ENCODE data around the gene A1CF. TPM values are rescaled to one million over a fixed set of nuclear protein-coding genes. Genes with fewer than 3 reads are reported as not detected.
"Not testable (repeated sequence)": the region's sequence is repeated elsewhere in the genome, so short reads cannot be mapped to it uniquely, and the experiment has no call there.

A1CF gene
- total RNA-seq, 1 experiment from 2014 or later, result not detected

DNA sequence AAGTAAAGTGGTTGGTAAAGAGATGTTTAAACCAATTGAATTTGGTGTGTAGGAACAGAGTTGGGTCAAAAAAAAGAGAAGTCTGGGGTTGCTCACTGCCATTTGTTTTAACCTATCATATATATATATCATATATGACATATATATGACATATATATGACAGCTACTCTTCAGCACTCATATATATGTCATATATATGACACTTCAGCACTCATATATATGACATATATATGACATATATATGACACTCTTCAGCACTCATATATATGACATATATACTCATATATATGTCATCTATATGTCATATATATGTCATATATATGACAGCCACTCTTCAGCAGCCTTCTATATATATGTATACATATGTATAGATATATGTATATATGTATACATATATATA, 8.9 kb upstream of the A1CF start:
- DNase-seq (ENCODE audit: low read depth in 1 of 2, low spot score in 2 of 2), result no peak
- no peak overlapping the region for H3K4me3 ChIP-seq
- 0 out of 2 replicates have a peak, but pooled peaks cover 4% of the 10 kb centered on the region for H3K27me3 ChIP-seq (replicated peaks)
- H3K27ac ChIP-seq, result no peak overlapping the region
- H3K9me3 ChIP-seq (replicated peaks), result no peaks in the 10 kb centered on the region
- no peaks in the 10 kb centered on the region for H3K36me3 ChIP-seq
- H3K4me1 ChIP-seq (replicated peaks), result no peaks in the 10 kb centered on the region

DNA sequence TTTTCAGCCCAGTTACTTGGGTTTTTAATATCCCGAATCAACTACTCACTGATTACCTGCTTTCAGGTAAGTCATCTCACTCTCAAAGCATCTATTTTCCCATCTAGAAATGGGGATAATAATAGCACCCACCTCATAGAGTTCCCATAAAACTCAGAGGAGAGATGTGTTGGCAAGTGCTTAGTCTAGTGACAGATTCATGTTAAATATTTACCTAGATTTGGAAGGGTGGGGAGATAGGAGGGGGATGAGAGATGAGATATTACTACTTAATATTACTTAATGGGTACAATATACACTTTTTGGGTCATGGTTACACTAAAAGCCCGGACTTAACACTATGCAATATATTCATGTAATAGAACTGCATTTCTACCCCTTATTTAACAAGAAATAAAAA, 7.0 kb upstream of the A1CF start:
- no peaks in the 10 kb centered on the region for H3K9me3 ChIP-seq (replicated peaks)
- H3K27me3 ChIP-seq (replicated peaks), result 0 out of 2 replicates have a peak, but pooled peaks cover 4% of the 10 kb centered on the region
- H3K4me1 ChIP-seq (replicated peaks), result no peaks in the 10 kb centered on the region
- H3K36me3 ChIP-seq, result no peaks in the 10 kb centered on the region
- no peak overlapping the region for H3K4me3 ChIP-seq
- DNase-seq (ENCODE audit: low read depth in 1 of 2, low spot score in 2 of 2), result no peak
- no peak overlapping the region for H3K27ac ChIP-seq

DNA sequence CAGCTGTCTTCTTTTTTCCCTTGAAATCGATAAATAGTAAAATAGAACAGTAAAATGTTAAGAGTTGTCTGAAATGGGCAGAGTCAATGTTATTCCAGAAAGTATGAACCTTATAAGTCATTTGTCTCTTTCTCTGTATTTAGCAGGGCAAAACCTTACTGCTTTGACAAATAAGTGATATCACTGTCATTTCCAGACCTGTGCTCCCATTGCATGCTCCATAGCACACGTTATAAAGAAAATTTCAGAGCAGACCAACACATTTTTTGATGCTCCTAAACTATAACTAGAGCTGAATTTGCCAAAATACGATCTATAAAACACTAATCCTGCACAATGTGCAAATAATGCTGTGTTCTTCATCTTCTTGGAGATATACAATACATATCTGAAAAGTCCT, 1.1 kb downstream of the A1CF start:
- no peaks in the 10 kb centered on the region for H3K36me3 ChIP-seq
- no peak overlapping the region for H3K27ac ChIP-seq
- peaks cover 3% of the 10 kb centered on the region; the same call in 1 of the 2 replicates for H3K27me3 ChIP-seq (replicated peaks)
- H3K4me1 ChIP-seq (replicated peaks), result no peaks in the 10 kb centered on the region
- no peaks in the 10 kb centered on the region for H3K9me3 ChIP-seq (replicated peaks)
- H3K4me3 ChIP-seq, result no peak overlapping the region
- DNase-seq (ENCODE audit: low read depth in 1 of 2, low spot score in 2 of 2), result no peak

DNA sequence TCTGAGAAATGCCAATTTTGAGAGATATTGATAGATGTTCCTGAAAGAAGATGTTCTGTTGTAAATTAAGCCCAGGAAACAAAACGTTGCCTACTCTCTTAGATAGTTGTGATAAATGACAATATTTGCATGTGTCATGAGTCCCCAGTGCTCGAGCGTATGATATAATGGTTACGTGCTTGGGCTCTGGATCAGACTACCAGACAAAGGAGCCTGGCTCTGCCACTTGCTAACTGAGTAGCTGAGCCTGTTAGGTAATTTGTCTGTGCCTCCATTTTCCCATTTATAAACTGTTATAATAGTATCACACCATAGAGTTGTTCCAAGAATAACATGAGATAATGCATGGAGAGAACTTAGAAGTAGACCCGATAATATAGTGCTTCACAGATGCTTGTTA, 1.8 kb downstream of the A1CF start:
- H3K4me1 ChIP-seq (replicated peaks), result no peaks in the 10 kb centered on the region
- no peaks in the 10 kb centered on the region for H3K9me3 ChIP-seq (replicated peaks)
- H3K27ac ChIP-seq, result no peak overlapping the region
- no peaks in the 10 kb centered on the region for H3K36me3 ChIP-seq
- DNase-seq (ENCODE audit: low read depth in 1 of 2, low spot score in 2 of 2), result no peak
- no peak overlapping the region for H3K4me3 ChIP-seq
- peaks cover 4% of the 10 kb centered on the region; the same call in 1 of the 2 replicates for H3K27me3 ChIP-seq (replicated peaks)

DNA sequence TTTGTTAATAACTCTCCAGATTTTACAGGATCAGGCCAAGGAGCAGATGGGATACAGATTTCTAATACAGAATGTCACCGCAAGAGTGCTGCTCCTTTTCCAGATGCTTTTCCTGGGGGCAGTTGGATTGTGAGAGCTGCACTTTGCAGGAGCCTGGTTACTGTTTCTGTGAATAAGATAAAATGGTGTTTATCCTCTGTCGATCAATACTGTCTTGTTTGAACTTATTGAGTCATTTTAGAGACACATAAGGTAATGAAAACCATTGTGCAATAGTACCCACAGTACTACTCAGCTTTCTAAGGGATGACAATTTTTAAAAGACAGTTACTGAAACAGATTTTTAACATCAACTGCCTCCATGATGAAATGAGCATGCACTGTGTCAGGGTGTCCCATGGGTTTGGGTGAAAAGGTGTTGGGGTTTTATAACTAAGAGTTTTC, 2.9 kb downstream of the A1CF start:
- Histone ChIP-seq H3K27me3 (replicated peaks) (peaks cover 8% of the 10 kb centered on the region; the same call in 1 of the 2 replicates), H3K36me3 (no peaks in the 10 kb centered on the region), H3K9me3 (replicated peaks) (no peaks in the 10 kb centered on the region), H3K4me3 (no peak overlapping the region), H3K27ac (no peak overlapping the region), H3K4me1 (replicated peaks) (no peaks in the 10 kb centered on the region)
- no peak for DNase-seq (ENCODE audit: low read depth in 1 of 2, low spot score in 2 of 2)

DNA sequence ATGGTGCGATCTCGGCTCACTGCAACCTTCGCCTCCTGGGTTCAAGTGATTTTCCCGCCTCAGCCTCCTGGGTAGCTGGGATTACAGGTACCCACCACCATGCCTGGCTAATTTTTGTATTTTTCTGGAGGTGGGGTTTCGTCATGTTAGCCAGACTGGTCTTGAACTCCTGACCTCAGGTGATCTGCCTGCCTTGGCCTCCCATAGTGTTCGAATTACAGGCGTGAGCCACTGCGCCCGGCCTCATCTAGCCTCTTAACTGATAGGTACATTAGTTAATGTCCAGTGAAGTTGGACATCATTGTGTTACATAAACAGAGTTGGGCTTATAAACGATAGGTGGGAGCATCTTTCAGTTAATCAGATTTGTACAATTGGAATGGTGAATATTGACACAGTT, 4.4 kb downstream of the A1CF start:
- H3K36me3 ChIP-seq; H3K4me1 ChIP-seq (replicated peaks); H3K4me3 ChIP-seq; H3K9me3 ChIP-seq (replicated peaks); H3K27me3 ChIP-seq (replicated peaks); H3K27ac ChIP-seq; DNase-seq (ENCODE audit: low read depth in 1 of 2, low spot score in 2 of 2): not testable (repeated sequence)

DNA sequence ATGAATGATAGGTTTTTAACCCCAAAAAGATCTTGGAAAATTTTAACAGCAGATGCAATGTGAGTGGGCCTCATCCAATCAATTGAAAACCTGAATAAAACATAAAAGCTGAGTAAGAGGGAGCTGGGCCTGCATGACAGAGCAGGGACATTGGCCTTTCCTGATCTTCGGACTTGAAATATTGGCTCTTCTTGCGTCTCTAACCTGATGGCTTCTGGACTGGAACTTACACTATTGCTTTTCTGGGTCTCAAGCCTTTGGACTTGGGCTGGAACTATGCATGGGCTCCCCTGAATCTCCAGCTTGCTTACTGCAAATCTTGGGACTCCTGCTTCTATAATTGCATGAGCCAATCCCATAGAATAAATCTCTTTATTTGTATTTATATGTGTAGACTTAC, 9.0 kb downstream of the A1CF start:
- Histone ChIP-seq H3K9me3 (replicated peaks) (no peaks in the 10 kb centered on the region), H3K4me1 (replicated peaks) (no peaks in the 10 kb centered on the region)

DNA sequence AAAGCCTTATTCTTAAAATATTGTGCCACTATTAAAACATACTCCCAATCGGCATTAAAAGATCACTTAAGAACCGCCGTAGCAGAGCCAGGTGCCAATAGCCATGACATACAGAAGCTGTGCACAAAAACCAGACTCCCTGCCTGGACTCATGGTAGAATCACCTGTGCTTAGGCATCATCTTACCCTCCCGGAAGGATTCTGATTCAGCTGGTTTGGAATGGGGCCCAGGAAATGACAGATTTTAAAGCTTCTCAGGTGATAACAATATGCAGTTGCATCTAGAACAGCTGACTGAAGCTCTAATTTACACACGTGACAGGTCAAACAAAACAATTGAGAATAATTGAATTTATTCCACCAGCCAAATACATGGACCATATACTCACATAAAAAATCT, 10.7 kb downstream of the A1CF start:
- no peaks in the 10 kb centered on the region for H3K9me3 ChIP-seq (replicated peaks)
- no peak overlapping the region for H3K4me3 ChIP-seq
- DNase-seq (ENCODE audit: low read depth in 1 of 2, low spot score in 2 of 2), result no peak
- no peaks in the 10 kb centered on the region for H3K36me3 ChIP-seq
- no peaks in the 10 kb centered on the region for H3K4me1 ChIP-seq (replicated peaks)
- no peak overlapping the region for H3K27ac ChIP-seq
- peaks cover 5% of the 10 kb centered on the region; the same call in 1 of the 2 replicates for H3K27me3 ChIP-seq (replicated peaks)

More for the DNA sequence above, 9.0 kb downstream of the A1CF start:
- Histone ChIP-seq H3K36me3 (no peaks in the 10 kb centered on the region), H3K27ac (no peak overlapping the region), H3K4me3 (no peak overlapping the region), H3K27me3 (replicated peaks) (peaks cover 5% of the 10 kb centered on the region; the same call in 1 of the 2 replicates)
- DNase-seq (ENCODE audit: low read depth in 1 of 2, low spot score in 2 of 2), result no peak

DNA sequence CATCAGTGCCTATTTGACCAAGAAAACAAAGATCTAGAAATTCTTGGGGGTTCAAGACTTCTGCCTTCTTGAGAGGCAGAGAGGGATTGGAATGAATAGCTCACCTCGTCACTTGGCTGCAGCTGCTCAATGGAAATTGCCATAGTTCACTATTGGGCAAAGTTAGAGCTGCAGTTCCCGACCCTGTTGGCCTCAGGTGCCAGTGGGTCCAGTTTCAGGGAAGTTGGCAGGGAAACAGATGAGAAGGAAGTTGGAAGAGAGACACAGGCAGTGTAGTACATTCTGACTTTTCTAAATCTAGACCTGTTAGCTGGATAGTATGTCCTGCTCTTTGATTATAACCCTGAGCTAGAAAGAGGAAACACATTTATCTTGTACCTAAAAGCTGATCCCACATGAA, 19.1 kb downstream of the A1CF start:
- no peak for DNase-seq (ENCODE audit: low read depth in 1 of 2, low spot score in 2 of 2)
- Histone ChIP-seq H3K36me3 (no peaks in the 10 kb centered on the region), H3K4me3 (no peak overlapping the region)

DNA sequence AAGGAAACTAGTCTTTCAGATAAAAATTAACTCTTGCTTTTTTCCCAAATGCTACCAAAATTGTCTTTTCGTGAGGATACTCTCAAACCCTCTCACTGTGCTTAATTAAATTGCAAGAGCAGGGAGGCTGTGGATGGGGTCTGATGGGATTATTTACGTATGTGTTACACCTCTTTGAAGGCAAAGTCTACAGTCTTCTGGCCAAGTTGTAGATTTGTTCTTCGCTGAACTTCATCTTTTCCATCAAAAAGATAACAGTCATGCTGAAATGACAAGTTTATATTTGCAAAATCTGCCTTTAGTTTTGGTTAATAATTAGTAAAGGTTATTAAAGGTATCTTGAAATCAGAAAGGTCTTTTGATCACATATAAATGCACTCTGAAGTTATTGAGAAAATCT, 22.7 kb downstream of the A1CF start:
- Histone ChIP-seq H3K4me1 (replicated peaks) (no peaks in the 10 kb centered on the region), H3K4me3 (no peak overlapping the region), H3K9me3 (replicated peaks) (no peaks in the 10 kb centered on the region), H3K27me3 (replicated peaks) (peaks cover 5% of the 10 kb centered on the region; the same call in 1 of the 2 replicates), H3K36me3 (no peaks in the 10 kb centered on the region), H3K27ac (no peak overlapping the region)
- no peak for DNase-seq (ENCODE audit: low read depth in 1 of 2, low spot score in 2 of 2)

More for the DNA sequence above, 19.1 kb downstream of the A1CF start:
- Histone ChIP-seq H3K27ac (no peak overlapping the region), H3K4me1 (replicated peaks) (no peaks in the 10 kb centered on the region), H3K27me3 (replicated peaks) (peaks cover 5% of the 10 kb centered on the region; the same call in 1 of the 2 replicates), H3K9me3 (replicated peaks) (no peaks in the 10 kb centered on the region)

DNA sequence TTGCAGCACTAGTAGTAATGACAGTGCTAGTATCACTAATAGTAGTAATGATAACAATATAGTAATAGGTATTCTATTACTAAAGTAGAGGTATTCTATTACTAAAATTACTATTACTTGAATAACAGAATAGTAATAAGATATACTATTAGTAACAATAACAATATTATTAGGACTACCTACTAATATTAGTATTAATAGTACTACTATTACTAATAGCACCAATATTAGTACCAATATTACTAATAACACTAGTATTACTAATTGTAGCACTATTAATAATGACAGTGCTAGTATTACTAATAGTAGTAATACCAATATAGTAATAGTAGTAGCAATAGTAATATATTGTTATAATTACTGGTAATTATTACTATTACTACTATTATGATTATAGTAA, 24.1 kb downstream of the A1CF start:
- no peak overlapping the region for H3K4me3 ChIP-seq
- DNase-seq (ENCODE audit: low read depth in 1 of 2, low spot score in 2 of 2), result no peak

DNA sequence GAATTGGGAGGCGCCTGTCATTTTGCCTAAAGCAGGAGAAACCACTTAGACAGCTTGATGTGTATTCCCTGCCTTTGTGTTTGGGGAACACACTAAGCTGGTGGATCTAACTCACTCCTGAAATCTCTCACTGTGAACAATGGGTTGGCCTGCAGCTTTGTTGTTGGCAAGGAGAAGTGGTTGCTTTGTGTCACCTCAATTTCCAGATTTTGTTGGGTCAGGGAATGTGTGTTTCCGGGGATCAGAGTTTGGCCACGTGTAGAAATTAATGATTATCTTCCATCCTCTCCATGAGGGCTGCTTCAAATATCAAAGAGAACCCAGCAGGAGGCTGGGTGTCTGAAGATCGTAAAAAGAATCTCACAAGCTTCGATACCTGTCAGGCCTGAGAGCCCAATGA, 27.8 kb downstream of the A1CF start:
- Histone ChIP-seq H3K27me3 (replicated peaks) (no peaks in the 10 kb centered on the region; the same call in 1 of the 2 replicates), H3K4me1 (replicated peaks) (no peaks in the 10 kb centered on the region), H3K27ac (no peak overlapping the region), H3K9me3 (replicated peaks) (no peaks in the 10 kb centered on the region), H3K36me3 (no peaks in the 10 kb centered on the region), H3K4me3 (no peak overlapping the region)
- no peak for DNase-seq (ENCODE audit: low read depth in 1 of 2, low spot score in 2 of 2)

More for the DNA sequence above, 24.1 kb downstream of the A1CF start:
- H3K27me3 ChIP-seq (replicated peaks), result peaks cover 5% of the 10 kb centered on the region; the same call in 1 of the 2 replicates
- H3K9me3 ChIP-seq (replicated peaks), result no peaks in the 10 kb centered on the region
- no peak overlapping the region for H3K27ac ChIP-seq
- H3K36me3 ChIP-seq, result no peaks in the 10 kb centered on the region
- no peaks in the 10 kb centered on the region for H3K4me1 ChIP-seq (replicated peaks)

DNA sequence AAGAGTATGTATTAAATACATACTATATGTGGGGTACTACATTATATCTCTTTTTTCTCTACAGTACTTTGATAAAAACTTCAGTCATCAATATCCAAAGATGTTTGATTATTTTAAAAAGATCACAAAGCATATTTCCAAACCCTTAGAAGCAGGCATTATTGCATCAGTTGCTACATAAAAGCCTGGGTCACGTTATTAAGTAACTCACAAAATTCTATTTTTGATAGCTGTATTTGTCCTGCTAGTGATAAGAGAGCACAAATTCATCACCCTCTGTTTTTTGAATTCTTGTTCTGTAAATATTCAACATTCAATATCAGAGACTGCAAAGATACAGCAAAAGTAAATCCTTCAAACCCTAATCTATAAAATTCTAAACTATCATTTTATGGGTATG, 30.0 kb downstream of the A1CF start:
- no peak for DNase-seq (ENCODE audit: low read depth in 1 of 2, low spot score in 2 of 2)
- Histone ChIP-seq H3K36me3 (no peaks in the 10 kb centered on the region), H3K9me3 (replicated peaks) (no peaks in the 10 kb centered on the region), H3K4me3 (no peak overlapping the region), H3K27me3 (replicated peaks) (no peaks in the 10 kb centered on the region; the same call in 1 of the 2 replicates), H3K27ac (no peak overlapping the region), H3K4me1 (replicated peaks) (0 out of 2 replicates have a peak, but pooled peaks cover 2% of the 10 kb centered on the region)

DNA sequence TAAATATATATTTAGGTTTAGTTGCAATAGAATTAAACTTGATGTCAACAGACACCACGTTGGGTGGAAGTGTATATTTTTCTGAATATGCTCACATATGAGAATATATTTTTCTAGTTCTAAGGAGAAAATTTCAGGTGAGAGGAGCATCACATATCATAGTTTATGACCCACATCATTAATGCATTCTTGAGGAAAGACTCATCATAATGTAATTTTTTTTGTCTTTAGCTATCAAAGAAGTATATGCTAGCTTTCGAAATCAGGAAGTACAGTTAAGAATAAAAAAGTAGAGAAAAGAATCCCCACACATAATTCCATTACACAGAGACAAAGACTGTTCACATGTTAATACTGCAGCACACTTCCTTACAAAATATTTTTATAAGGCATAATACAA, 30.4 kb downstream of the A1CF start:
- Histone ChIP-seq H3K27ac (no peak overlapping the region), H3K4me1 (replicated peaks) (0 out of 2 replicates have a peak, but pooled peaks cover 4% of the 10 kb centered on the region), H3K4me3 (no peak overlapping the region), H3K36me3 (no peaks in the 10 kb centered on the region), H3K27me3 (replicated peaks) (no peaks in the 10 kb centered on the region; the same call in 1 of the 2 replicates), H3K9me3 (replicated peaks) (no peaks in the 10 kb centered on the region)
- no peak for DNase-seq (ENCODE audit: low read depth in 1 of 2, low spot score in 2 of 2)

DNA sequence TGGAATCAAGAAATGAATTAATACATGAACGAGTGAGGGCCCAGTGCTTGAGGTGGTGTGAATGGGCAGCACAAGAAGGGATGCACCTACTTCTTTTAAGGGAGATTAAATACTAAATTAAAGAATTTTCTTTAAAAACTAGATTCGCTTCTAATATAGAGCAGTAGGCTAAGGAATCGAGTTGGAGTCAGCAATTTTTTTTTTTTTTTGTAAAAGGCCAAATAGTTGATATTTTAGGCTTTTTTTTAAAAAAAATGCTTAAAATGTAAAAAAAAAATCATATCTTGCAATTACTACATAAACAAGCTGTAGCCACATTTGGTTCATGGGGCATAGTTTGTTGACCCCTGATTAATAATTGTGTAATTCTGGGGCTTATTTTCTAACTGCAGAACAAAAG, 31.9 kb downstream of the A1CF start:
- Histone ChIP-seq H3K9me3 (replicated peaks) (no peaks in the 10 kb centered on the region), H3K27ac (no peak overlapping the region), H3K4me1 (replicated peaks) (0 out of 2 replicates have a peak, but pooled peaks cover 4% of the 10 kb centered on the region), H3K4me3 (no peak overlapping the region), H3K36me3 (no peaks in the 10 kb centered on the region), H3K27me3 (replicated peaks) (no peaks in the 10 kb centered on the region; the same call in 1 of the 2 replicates)
- DNase-seq (ENCODE audit: low read depth in 1 of 2, low spot score in 2 of 2), result no peak
